OCI-LY1 (cell line): Measurements from ENCODE around the gene MDFIC.

Source experiments
- EZH2 ChIP-seq: fragments of 200-600 bp; sonication (generic), shearing (Covaris generic); IDR thresholded peaks from 2 replicates; pipeline ENCODE4 v1.8.0; 2017; ENCODE audit warnings: borderline replicate concordance, mixed run types, mild to moderate bottlenecking, antibody characterized with exemption, low read length, moderate library complexity, mixed read lengths
- TF ChIP-seq, protein P1 (sequence below): fragments of 200-600 bp; sonication (generic), shearing (Covaris generic); IDR thresholded peaks from 2 replicates; pipeline ENCODE4 v1.5.1; 2017; ENCODE audit warnings: mild to moderate bottlenecking, antibody characterized with exemption, low read length, moderate library complexity, mixed read lengths

DNA sequence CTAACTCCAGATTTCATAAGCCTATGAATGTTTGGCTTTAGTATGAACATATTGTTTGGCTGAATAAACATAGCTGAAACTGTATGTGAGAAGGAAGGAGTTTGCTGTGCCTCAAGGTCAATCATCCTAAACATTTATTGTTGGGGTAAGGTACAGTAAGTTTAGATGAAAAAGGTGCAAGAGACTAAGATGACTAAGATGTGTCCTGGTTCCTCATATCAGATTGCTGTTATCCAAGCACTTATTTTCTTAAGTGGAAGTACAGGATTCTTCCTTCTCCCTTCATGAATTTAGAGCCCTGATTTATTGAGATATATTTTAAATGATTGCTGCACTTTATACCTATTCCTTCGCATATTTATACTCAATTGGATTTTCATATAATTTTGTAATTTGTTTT lies 12.2 kb downstream of the MDFIC start:
- TF ChIP-seq, protein P1, sequence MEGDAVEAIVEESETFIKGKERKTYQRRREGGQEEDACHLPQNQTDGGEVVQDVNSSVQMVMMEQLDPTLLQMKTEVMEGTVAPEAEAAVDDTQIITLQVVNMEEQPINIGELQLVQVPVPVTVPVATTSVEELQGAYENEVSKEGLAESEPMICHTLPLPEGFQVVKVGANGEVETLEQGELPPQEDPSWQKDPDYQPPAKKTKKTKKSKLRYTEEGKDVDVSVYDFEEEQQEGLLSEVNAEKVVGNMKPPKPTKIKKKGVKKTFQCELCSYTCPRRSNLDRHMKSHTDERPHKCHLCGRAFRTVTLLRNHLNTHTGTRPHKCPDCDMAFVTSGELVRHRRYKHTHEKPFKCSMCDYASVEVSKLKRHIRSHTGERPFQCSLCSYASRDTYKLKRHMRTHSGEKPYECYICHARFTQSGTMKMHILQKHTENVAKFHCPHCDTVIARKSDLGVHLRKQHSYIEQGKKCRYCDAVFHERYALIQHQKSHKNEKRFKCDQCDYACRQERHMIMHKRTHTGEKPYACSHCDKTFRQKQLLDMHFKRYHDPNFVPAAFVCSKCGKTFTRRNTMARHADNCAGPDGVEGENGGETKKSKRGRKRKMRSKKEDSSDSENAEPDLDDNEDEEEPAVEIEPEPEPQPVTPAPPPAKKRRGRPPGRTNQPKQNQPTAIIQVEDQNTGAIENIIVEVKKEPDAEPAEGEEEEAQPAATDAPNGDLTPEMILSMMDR = no peak
- TF ChIP-seq EZH2 = no peak
